Central memory CD4-positive, alpha-beta T cell (primary cell): ENCODE results near the gene LAMA3.

Experiments
- DNase-seq: peaks from one replicate; pipeline ENCODE4 v3.0.0; 2022

LAMA3 gene

GRCh38 chr18:23779696-23780303 is 90.5 kb downstream of the LAMA3 start:
- no peak for DNase-seq

- no peak for DNase-seq
Measured at GRCh38 chr18:23784832-23785245, 95.6 kb downstream of the LAMA3 start.

- no peak for DNase-seq
Measured at GRCh38 chr18:23793051-23793450, 103.8 kb downstream of the LAMA3 start.

GRCh38 chr18:23793985-23794867 is 105.0 kb downstream of the LAMA3 start:
- no peak for DNase-seq

GRCh38 chr18:23798249-23798648 is 109.0 kb downstream of the LAMA3 start:
- DNase-seq: no peak

- DNase-seq: no peak
Measured at GRCh38 chr18:23798824-23799223, 109.6 kb downstream of the LAMA3 start.

GRCh38 chr18:23799540-23799939 is 110.3 kb downstream of the LAMA3 start:
- no peak for DNase-seq

GRCh38 chr18:23800902-23801301 is 111.6 kb downstream of the LAMA3 start:
- no peak for DNase-seq

- DNase-seq: no peak
Measured at GRCh38 chr18:23802817-23803216, 113.6 kb downstream of the LAMA3 start.

GRCh38 chr18:23803755-23804154 is 114.5 kb downstream of the LAMA3 start:
- no peak for DNase-seq

GRCh38 chr18:23805898-23806297 is 116.6 kb downstream of the LAMA3 start:
- DNase-seq: no peak

- DNase-seq: no peak
Measured at GRCh38 chr18:23809415-23809814, 120.2 kb downstream of the LAMA3 start.

GRCh38 chr18:23810396-23810795 is 121.1 kb downstream of the LAMA3 start:
- peak; percentile 19 for DNase-seq

- DNase-seq: no peak
Measured at GRCh38 chr18:23811176-23811575, 121.9 kb downstream of the LAMA3 start.

GRCh38 chr18:23812546-23813440 is 123.5 kb downstream of the LAMA3 start:
- peak; percentile 12 for DNase-seq

- no peak for DNase-seq
Measured at GRCh38 chr18:23814991-23815614, 125.8 kb downstream of the LAMA3 start.

GRCh38 chr18:23816021-23816420 is 126.8 kb downstream of the LAMA3 start:
- no peak for DNase-seq

GRCh38 chr18:23816740-23817139 is 127.5 kb downstream of the LAMA3 start:
- DNase-seq: no peak

- no peak for DNase-seq
Measured at GRCh38 chr18:23819001-23819400, 129.7 kb downstream of the LAMA3 start.

GRCh38 chr18:23822590-23823385 is 133.5 kb downstream of the LAMA3 start:
- no peak for DNase-seq

GRCh38 chr18:23824240-23824639 is 135.0 kb downstream of the LAMA3 start:
- no peak for DNase-seq

- no peak for DNase-seq
Measured at GRCh38 chr18:23824669-23825068, 135.4 kb downstream of the LAMA3 start.
